HG03064 (cell line): Measurements from ENCODE around the gene AGTPBP1.

Source experiments
- ATAC-seq: cut with Tn5 transposase; IDR thresholded peaks from one replicate; pipeline ENCODE4 v1.9.1; 2021; ENCODE audit warnings: low read depth; ENCODE audit not compliant: unreplicated experiment

The AGTPBP1 gene

DNA sequence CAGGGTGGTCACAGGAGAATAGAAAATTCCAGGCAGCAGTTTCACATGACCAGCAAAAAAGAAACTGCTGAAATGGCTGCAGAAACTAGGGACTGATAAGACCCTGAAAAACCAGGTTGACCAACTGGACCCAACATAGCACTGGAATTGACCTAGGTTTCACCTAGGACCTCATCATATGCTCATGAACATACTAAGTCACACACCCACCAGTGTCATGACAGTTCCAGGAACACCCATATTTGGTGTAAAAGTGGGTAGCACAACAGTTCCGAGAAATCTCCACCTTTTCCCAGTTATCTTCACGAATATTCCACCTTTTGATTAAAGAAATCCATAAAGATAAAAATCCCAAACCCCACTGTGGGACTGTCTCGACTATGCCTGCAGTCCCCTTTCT, 182.2 kb downstream of the AGTPBP1 start:
- ATAC-seq = no peak

- ATAC-seq = no peak
Measured at GRCh38 chr9:85554349-85554748, 187.4 kb downstream of the AGTPBP1 start.

- ATAC-seq = no peak
Measured at GRCh38 chr9:85553475-85553874, 188.3 kb downstream of the AGTPBP1 start.

DNA sequence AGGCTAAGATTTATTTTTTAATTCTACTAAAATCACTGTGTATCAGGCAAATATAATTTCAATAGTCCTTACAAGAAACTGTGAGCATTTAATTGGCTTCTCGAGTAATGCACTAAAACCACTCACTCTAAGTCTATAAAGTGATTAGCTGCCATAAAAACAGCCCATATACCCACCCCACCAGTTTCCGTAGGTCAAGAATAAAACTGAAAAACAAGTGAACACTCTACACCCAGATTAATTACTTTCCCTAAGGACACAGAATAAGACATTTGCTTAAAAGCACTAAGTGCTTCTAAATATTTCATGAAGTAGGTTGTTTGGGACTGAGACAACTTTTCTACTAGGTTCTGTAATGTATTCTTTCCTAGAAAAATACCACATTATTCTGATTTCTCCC, 194.2 kb downstream of the AGTPBP1 start:
- ATAC-seq = no peak

GRCh38 chr9:85543196-85543595, 198.6 kb downstream of the AGTPBP1 start:
- ATAC-seq = no peak

GRCh38 chr9:85541876-85542275, 199.9 kb downstream of the AGTPBP1 start:
- no peak for ATAC-seq

- ATAC-seq = no peak
Measured at GRCh38 chr9:85536514-85536913, 205.2 kb downstream of the AGTPBP1 start.

- ATAC-seq = no peak
Measured at GRCh38 chr9:85536076-85536475, 205.7 kb downstream of the AGTPBP1 start.

GRCh38 chr9:85534340-85534739, 207.4 kb downstream of the AGTPBP1 start:
- no peak for ATAC-seq

- no peak for ATAC-seq
Measured at GRCh38 chr9:85533538-85533937, 208.2 kb downstream of the AGTPBP1 start.

DNA sequence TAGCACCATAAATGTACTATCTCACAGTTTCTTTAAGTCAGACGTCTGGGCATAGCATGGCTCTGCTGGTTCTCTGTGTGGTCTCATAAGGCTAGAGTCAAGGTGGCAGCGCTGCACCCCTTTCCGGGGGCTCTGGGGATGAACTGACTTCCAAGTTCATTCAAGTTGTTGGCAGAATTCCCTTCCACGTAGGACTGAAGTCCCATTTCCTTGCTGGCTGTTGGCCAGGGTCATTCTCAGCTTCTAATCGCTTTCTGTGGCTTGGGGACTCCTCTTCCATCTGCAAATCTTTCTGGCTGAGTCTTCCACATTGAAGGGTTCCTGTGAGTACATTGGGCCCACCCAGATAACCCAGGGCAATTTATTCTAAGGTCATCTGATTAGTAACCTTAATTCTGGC, 211.0 kb downstream of the AGTPBP1 start:
- ATAC-seq = no peak

GRCh38 chr9:85528607-85529006, 213.1 kb downstream of the AGTPBP1 start:
- no peak for ATAC-seq

- ATAC-seq = no peak
Measured at GRCh38 chr9:85528142-85528541, 213.6 kb downstream of the AGTPBP1 start.

GRCh38 chr9:85527331-85528020, 214.3 kb downstream of the AGTPBP1 start:
- no peak for ATAC-seq

DNA sequence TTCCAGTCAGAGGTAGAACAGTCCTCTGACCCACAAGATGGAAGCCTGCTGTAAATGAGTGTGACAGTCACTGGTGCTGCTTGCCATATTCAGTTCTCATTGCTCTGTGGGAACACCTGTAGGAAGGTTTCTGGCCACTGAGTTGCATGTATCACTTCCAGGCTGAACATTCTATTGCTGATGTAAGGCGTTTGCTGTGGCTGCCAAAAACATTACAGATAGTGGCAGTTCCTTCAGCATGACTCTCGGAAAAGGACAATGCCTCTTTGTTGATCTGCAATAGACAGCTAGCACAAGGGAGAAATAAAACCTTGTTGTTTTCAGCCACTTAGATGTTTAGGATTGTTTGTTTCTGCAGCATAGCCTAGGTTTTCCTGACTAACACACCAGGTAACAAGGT, 217.2 kb downstream of the AGTPBP1 start:
- no peak for ATAC-seq

GRCh38 chr9:85523202-85523601, 218.6 kb downstream of the AGTPBP1 start:
- ATAC-seq = no peak

DNA sequence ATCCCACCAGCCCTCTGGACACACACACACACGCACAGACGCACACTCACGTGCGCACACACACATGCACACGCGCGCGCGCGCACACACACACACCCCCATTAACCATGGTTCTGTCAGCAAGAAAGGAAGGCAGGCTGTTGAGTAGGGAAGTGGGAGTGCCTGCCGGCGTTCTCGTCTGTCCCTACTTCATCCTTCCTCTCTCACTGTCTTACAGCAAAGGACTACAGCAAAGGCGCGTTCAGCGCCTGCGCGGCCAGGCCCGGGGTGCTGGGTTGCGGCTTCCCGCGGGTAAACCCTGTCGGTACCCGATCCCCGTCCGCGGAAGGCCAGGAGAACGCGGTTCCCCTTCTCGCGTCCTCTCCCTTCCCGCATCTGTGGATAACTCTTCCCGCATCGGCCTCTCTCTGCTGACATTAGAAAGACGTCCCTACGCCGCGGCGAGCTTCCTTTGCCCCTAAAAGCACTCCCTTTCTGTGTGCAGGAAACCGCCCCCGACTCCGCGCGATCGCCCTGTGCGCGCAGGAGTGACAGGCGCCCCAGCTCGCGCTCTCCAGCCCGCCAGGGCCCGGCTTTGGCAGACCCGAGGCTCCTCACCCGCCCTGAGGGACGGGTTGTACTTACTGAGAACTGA, 219.2 kb downstream of the AGTPBP1 start:
- ATAC-seq = no peak

GRCh38 chr9:85521371-85522197, 220.2 kb downstream of the AGTPBP1 start:
- no peak for ATAC-seq

GRCh38 chr9:85516976-85517637, 224.6 kb downstream of the AGTPBP1 start:
- no peak for ATAC-seq

- ATAC-seq = no peak
Measured at GRCh38 chr9:85516455-85516854, 225.3 kb downstream of the AGTPBP1 start.

DNA sequence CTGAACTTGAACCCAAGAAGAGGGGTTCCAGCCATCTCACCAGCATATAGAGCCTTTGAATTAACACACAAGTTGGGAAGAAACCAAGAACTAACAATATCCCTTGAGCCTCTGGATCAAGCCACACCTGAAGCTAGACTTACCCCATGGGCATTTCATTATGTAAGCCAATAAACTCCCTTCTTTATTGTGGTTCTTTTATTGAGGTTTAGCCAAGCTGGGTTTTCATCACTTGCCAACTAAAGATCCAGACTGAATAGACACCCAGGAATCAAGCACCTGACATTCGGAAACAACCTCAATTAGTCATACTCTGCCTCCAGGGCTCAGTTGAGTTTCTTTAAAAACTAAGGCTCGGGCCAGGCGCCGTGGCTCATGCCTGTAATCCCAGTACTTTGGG, 226.7 kb downstream of the AGTPBP1 start:
- ATAC-seq = no peak
